A549 (cell line): Measurements from ENCODE around the gene ACOXL. TPM values are rescaled to one million over a fixed set of nuclear protein-coding genes. Genes with fewer than 3 reads are reported as not detected.
A peak's percentile ranks its signal among the peaks of the same experiment; 100 is the strongest.

Experiments used
- ATAC-seq, 2 experiments: fragments of 200-7000 bp in 1 of 2; fragments of >200 bp in 1 of 2; cut with Nextera tagmentation in 1 of 2; cut with Tn5 transposase in 1 of 2; 3 replicates each; pipeline versions ENCODE4 v1.8.0 to v1.9.1; 2018 to 2020; ENCODE audit warnings: mild to moderate bottlenecking in 1 of 2, moderate library complexity in 1 of 2
- CTCF ChIA-PET: fragments of 300-600 bp; sonication (Branson Sonifier 250); formaldehyde crosslinking; extraction: SDS; loops from one replicate; lab custom pipeline; 2021; ENCODE audit warnings: antibody characterized with exemption, inconsistent platforms; lab: Yijun Ruan, JAX
- POLR2A ChIA-PET: fragments of 350-600 bp; formaldehyde crosslinking; extraction: SDS; loops from one replicate; lab custom pipeline; 2021; ENCODE audit warnings: antibody characterized with exemption, inconsistent platforms; lab: Yijun Ruan, JAX
- DNase-seq, 2 experiments: peaks; one replicate each; pipeline versions ENCODE4 v3.0.0 to v3.0.0-alpha.2; 2011 to 2016; ENCODE audit warnings: low read depth in 1 of 2, low spot score in 1 of 2
- FAIRE-seq: peaks from 2 replicates; lab custom pipeline; 2011; peaks lifted over from hg19 to GRCh38; lab: Jason Lieb, UNC
- H3K27ac ChIP-seq, 2 experiments: fragments of >200 bp; sonication (Bioruptor Twin); formaldehyde crosslinking; 3 replicates each; pipeline ENCODE4 v1.5.1; 2016 to 2017
- H3K4me1 ChIP-seq: fragments of >200 bp; sonication (Bioruptor Twin); formaldehyde crosslinking; 3 replicates; pipeline ENCODE4 v1.6.1; 2016
- H3K4me2 ChIP-seq: fragments of >200 bp; sonication (Bioruptor Twin); formaldehyde crosslinking; 3 replicates; pipeline ENCODE4 v1.6.1; 2016
- H3K4me3 ChIP-seq: fragments of >200 bp; sonication (Bioruptor Twin); formaldehyde crosslinking; 3 replicates; pipeline ENCODE4 v1.5.1; 2016
- H3K9me3 ChIP-seq: fragments of >200 bp; sonication (Bioruptor Twin); formaldehyde crosslinking; 3 replicates; pipeline ENCODE4 v1.6.1; 2016
- CBX8 ChIP-seq: fragments of 200-600 bp; sonication (generic); IDR thresholded peaks from 2 replicates; pipeline ENCODE4 v1.6.1; 2016
- CEBPB ChIP-seq, 2 experiments: fragments of >200 bp in 1 of 2; sonication (Bioruptor Twin) in 1 of 2; formaldehyde crosslinking in 1 of 2; IDR thresholded peaks; 2 replicates each; pipeline ENCODE4 v1.6.1; 2012 to 2016
- CHD2 ChIP-seq: fragments of 150-350 bp; IDR thresholded peaks from 2 replicates; pipeline ENCODE4 v1.6.1; 2014; ENCODE audit warnings: low read length; ENCODE audit not compliant: partially characterized antibody
- ESRRA ChIP-seq: fragments of 150-350 bp; IDR thresholded peaks from 2 replicates; pipeline ENCODE4 v1.6.1; 2014; ENCODE audit warnings: mild to moderate bottlenecking, low read length, borderline replicate concordance
- FOSL2 ChIP-seq, 2 experiments: fragments of 450-650 bp in 1 of 2; fragments of >200 bp in 1 of 2; sonication (Bioruptor Twin) in 1 of 2; formaldehyde crosslinking; IDR thresholded peaks; 2 replicates each; pipeline versions ENCODE4 v1.5.0 to v1.6.1; 2016 to 2020; ENCODE audit warnings: mild to moderate bottlenecking in 1 of 2, moderate library complexity in 1 of 2
- GATA3 ChIP-seq: IDR thresholded peaks from 2 replicates; pipeline ENCODE4 v1.6.1; 2012; ENCODE audit warnings: borderline replicate concordance
- HEYL ChIP-seq: fragments of 250-450 bp; sonication (Bioruptor Pico); IDR thresholded peaks from 2 replicates; pipeline ENCODE4 v1.8.0; 2021; ENCODE audit warnings: mild to moderate bottlenecking, moderate library complexity
- HOXA7 ChIP-seq: fragments of 250-450 bp; sonication (Bioruptor Pico); IDR thresholded peaks from 2 replicates; pipeline ENCODE4 v1.5.0; 2020; ENCODE audit warnings: mild to moderate bottlenecking, moderate library complexity
- HOXB13 ChIP-seq: fragments of 250-450 bp; sonication (Bioruptor Pico); IDR thresholded peaks from 2 replicates; pipeline ENCODE4 v1.5.0; 2020; ENCODE audit warnings: low read depth, mild to moderate bottlenecking, moderate library complexity
- HOXB5 ChIP-seq: fragments of 250-450 bp; sonication (Bioruptor Pico); IDR thresholded peaks from 2 replicates; pipeline ENCODE4 v1.5.0; 2020; ENCODE audit warnings: mild to moderate bottlenecking, moderate library complexity
- JUN ChIP-seq, 2 experiments: fragments of >200 bp; sonication (Bioruptor Twin); formaldehyde crosslinking; IDR thresholded peaks; 2 replicates in 1 of 2; 3 replicates in 1 of 2; pipeline ENCODE4 v1.6.1; 2016 to 2017
- JUNB ChIP-seq: fragments of >200 bp; sonication (Bioruptor Twin); formaldehyde crosslinking; IDR thresholded peaks from 2 replicates; pipeline ENCODE4 v1.6.1; 2016
- KDM1A ChIP-seq: fragments of 200-600 bp; sonication (generic); IDR thresholded peaks from 2 replicates; pipeline ENCODE4 v1.6.1; 2016; ENCODE audit warnings: low read depth, mild to moderate bottlenecking
- KDM5A ChIP-seq: fragments of 200-600 bp; sonication (generic); IDR thresholded peaks from 2 replicates; pipeline ENCODE4 v1.6.1; 2016; ENCODE audit warnings: antibody characterized with exemption, mild to moderate bottlenecking
- MAFK ChIP-seq: fragments of 450-650 bp; IDR thresholded peaks from 2 replicates; pipeline ENCODE4 v1.6.1; 2014; ENCODE audit not compliant: partially characterized antibody
- MAZ ChIP-seq: fragments of 150-350 bp; IDR thresholded peaks from 2 replicates; pipeline ENCODE4 v1.6.1; 2014; ENCODE audit warnings: antibody characterized with exemption, low read depth, low read length, borderline replicate concordance
- NFE2L2 ChIP-seq: fragments of 150-350 bp; conservative IDR thresholded peaks from 2 replicates; pipeline ENCODE4 v1.6.1; 2014; ENCODE audit warnings: low read length
- NR3C1 ChIP-seq: fragments of >200 bp; sonication (Bioruptor Twin); formaldehyde crosslinking; IDR thresholded peaks from 3 replicates; pipeline ENCODE4 v1.6.1; 2017
- RARB ChIP-seq: fragments of 250-450 bp; sonication (Bioruptor Pico); IDR thresholded peaks from 2 replicates; pipeline ENCODE4 v1.8.0; 2021; ENCODE audit warnings: mild to moderate bottlenecking, moderate library complexity
- RCOR1 ChIP-seq: fragments of 150-350 bp; IDR thresholded peaks from 2 replicates; pipeline ENCODE4 v1.6.1; 2014; ENCODE audit warnings: antibody characterized with exemption, low read length, low read depth
- RNF2 ChIP-seq: fragments of 200-600 bp; sonication (generic); IDR thresholded peaks from 2 replicates; pipeline ENCODE4 v1.6.1; 2016; ENCODE audit warnings: low read depth, mild to moderate bottlenecking, antibody characterized with exemption, moderate library complexity, borderline replicate concordance
- SMC3 ChIP-seq: fragments of >200 bp; sonication (Bioruptor Twin); formaldehyde crosslinking; IDR thresholded peaks from 3 replicates; pipeline ENCODE4 v1.6.1; 2018; ENCODE audit warnings: inconsistent platforms
- TP53 ChIP-seq: fragments of 250-450 bp; sonication (Bioruptor Pico); IDR thresholded peaks from 2 replicates; pipeline ENCODE4 v1.5.0; 2021; ENCODE audit warnings: mild to moderate bottlenecking, moderate library complexity
- ZC3H11A ChIP-seq: fragments of 450-650 bp; IDR thresholded peaks from 2 replicates; pipeline ENCODE4 v1.6.1; 2014; ENCODE audit warnings: antibody characterized with exemption, mild to moderate bottlenecking
- ZFP36 ChIP-seq: fragments of 450-650 bp; IDR thresholded peaks from 2 replicates; pipeline ENCODE4 v1.6.1; 2014; ENCODE audit warnings: borderline replicate concordance; ENCODE audit not compliant: partially characterized antibody
- ZNF302 ChIP-seq: fragments of 250-450 bp; sonication (Bioruptor Pico); IDR thresholded peaks from 2 replicates; pipeline ENCODE4 v1.9.0; 2021; ENCODE audit warnings: inconsistent platforms, mild to moderate bottlenecking, moderate library complexity
- WGBS: methylation state at CpG from one replicate; pipeline ENCODE4 v1.1.6; 2017; ENCODE audit errors: missing lambda C conversion rate; 5-methylcytosine and 5-hydroxymethylcytosine counted together
- polyA plus RNA-seq, 4 experiments: library from polyadenylated mRNA; depleted of rRNA in 3 of 4; stranded (reverse); fragments of >200 nt; fragmentation: RNase III in 1 of 4; extraction: RNeasy Plus Mini Kit Qiagen cat#74134 plus additional on column Dnase treatment in 1 of 4; gene quantifications; 2 replicates in 3 of 4; 3 replicates in 1 of 4; pipeline ENCODE4 v1.2.3, GENCODE V29; 2011 to 2017
- TF ChIP-seq, protein P1 (sequence below): fragments of 450-650 bp; IDR thresholded peaks from 2 replicates; pipeline ENCODE4 v1.6.1; 2014; ENCODE audit warnings: antibody characterized with exemption
- TF ChIP-seq, protein P2 (sequence below): fragments of >200 bp; sonication (Bioruptor Twin); formaldehyde crosslinking; IDR thresholded peaks from 3 replicates; pipeline ENCODE4 v1.6.1; 2016
- TF ChIP-seq, protein P3 (sequence below): IDR thresholded peaks from 2 replicates; pipeline ENCODE4 v1.6.1; 2012; ENCODE audit warnings: low read depth, borderline replicate concordance
- TF ChIP-seq, protein P4 (sequence below): fragments of 200-600 bp; sonication (generic); IDR thresholded peaks from 2 replicates; pipeline ENCODE4 v1.6.1; 2016; ENCODE audit warnings: antibody characterized with exemption, mild to moderate bottlenecking, moderate library complexity
- TF ChIP-seq, protein P5 (sequence below): IDR thresholded peaks from 2 replicates; pipeline ENCODE4 v1.6.1; 2012

ACOXL gene
- polyA plus RNA-seq, 2 of the 4 experiments (the other 2 are of a cell fraction): not detected

DNA sequence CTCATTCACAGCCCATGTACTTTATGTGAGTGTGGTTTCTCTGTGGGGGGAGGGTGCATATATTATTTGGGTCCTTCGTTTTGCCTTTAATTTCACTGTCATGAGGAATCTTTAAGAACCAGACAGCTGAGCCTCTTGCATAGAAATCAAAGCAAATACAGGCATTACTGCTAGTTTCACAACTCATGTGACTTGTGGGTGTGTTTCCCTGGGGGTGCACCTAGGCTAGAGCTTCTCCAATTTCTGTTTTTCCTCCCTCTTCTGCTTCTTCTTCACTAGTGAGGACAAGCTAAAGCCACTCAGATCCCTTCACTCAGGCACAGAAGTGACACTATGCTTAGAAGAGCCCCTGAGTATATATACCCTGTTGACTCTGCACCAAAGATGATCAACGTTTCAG is 131.4 kb downstream of the ACOXL start:
- Histone ChIP-seq H3K9me3 (no peaks in the 10 kb centered on the region), H3K4me3 (no peak overlapping the region), H3K4me1 (no peaks in the 10 kb centered on the region), H3K4me2 (no peak overlapping the region), H3K27ac (no peak overlapping the region)
- FAIRE-seq (no peak), ATAC-seq (no peak), DNase-seq (no peak)
- POLR2A ChIA-PET: no interaction called here
- TF ChIP-seq RNF2: no peak
- CTCF ChIA-PET: interaction anchor here (1.2 kb wide), 1 partner anchor 11 kb away, joined by 5 read pairs; no protein-coding TSS in a partner anchor
- 34% methylated on average over 2 of the region's 2 CpGs for WGBS

DNA sequence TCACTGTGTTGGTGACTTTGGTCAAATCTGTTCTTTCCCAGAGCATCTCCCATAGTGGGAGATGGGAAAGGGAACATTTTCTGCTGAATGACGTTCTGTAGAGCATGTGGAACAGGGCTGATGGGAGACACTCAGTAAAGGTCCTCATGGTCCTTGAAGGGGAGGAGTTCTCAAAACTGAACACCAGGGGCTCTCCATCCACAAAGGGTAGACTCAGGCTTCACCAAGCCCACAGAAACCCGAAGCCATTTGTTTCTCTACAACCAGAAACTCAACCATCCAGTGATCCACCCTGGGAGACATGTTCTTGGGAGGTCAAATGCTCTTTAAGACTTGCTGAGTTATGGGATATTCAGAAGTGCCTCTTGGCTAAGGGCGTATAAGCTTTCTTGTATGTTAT is 131.8 kb downstream of the ACOXL start:
- FAIRE-seq (no peak), DNase-seq (no peak), ATAC-seq (peak in 1 of 2 experiments; percentile 43; a peak in 1 of 6 replicates)
- H3K4me2 ChIP-seq: no peak overlapping the region
- no peaks in the 10 kb centered on the region for H3K9me3 ChIP-seq
- TF ChIP-seq, protein P1, sequence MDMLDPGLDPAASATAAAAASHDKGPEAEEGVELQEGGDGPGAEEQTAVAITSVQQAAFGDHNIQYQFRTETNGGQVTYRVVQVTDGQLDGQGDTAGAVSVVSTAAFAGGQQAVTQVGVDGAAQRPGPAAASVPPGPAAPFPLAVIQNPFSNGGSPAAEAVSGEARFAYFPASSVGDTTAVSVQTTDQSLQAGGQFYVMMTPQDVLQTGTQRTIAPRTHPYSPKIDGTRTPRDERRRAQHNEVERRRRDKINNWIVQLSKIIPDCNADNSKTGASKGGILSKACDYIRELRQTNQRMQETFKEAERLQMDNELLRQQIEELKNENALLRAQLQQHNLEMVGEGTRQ: no peak
- TF ChIP-seq, protein P2, sequence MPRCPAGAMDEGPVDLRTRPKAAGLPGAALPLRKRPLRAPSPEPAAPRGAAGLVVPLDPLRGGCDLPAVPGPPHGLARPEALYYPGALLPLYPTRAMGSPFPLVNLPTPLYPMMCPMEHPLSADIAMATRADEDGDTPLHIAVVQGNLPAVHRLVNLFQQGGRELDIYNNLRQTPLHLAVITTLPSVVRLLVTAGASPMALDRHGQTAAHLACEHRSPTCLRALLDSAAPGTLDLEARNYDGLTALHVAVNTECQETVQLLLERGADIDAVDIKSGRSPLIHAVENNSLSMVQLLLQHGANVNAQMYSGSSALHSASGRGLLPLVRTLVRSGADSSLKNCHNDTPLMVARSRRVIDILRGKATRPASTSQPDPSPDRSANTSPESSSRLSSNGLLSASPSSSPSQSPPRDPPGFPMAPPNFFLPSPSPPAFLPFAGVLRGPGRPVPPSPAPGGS: no peak
- TF ChIP-seq FOSL2 (IDR thresholded peaks at IDR 0.05) (no peak), FOSL2 (CRISPR knock-in tag; IDR thresholded peaks at IDR 0.05) (no peak), ZC3H11A (no peak), CBX8 (no peak), CEBPB (IDR thresholded peaks at IDR 0.05) (no peak), NFE2L2 (no peak), HOXB5 (CRISPR knock-in tag) (no peak), TP53 (no peak), JUN (IDR thresholded peaks at IDR 0.05) (no peak), ESRRA (no peak), NR3C1 (no peak), MAFK (no peak), RCOR1 (no peak)
- TF ChIP-seq, protein P3, sequence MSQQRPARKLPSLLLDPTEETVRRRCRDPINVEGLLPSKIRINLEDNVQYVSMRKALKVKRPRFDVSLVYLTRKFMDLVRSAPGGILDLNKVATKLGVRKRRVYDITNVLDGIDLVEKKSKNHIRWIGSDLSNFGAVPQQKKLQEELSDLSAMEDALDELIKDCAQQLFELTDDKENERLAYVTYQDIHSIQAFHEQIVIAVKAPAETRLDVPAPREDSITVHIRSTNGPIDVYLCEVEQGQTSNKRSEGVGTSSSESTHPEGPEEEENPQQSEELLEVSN: no peak
- TF ChIP-seq, protein P4, sequence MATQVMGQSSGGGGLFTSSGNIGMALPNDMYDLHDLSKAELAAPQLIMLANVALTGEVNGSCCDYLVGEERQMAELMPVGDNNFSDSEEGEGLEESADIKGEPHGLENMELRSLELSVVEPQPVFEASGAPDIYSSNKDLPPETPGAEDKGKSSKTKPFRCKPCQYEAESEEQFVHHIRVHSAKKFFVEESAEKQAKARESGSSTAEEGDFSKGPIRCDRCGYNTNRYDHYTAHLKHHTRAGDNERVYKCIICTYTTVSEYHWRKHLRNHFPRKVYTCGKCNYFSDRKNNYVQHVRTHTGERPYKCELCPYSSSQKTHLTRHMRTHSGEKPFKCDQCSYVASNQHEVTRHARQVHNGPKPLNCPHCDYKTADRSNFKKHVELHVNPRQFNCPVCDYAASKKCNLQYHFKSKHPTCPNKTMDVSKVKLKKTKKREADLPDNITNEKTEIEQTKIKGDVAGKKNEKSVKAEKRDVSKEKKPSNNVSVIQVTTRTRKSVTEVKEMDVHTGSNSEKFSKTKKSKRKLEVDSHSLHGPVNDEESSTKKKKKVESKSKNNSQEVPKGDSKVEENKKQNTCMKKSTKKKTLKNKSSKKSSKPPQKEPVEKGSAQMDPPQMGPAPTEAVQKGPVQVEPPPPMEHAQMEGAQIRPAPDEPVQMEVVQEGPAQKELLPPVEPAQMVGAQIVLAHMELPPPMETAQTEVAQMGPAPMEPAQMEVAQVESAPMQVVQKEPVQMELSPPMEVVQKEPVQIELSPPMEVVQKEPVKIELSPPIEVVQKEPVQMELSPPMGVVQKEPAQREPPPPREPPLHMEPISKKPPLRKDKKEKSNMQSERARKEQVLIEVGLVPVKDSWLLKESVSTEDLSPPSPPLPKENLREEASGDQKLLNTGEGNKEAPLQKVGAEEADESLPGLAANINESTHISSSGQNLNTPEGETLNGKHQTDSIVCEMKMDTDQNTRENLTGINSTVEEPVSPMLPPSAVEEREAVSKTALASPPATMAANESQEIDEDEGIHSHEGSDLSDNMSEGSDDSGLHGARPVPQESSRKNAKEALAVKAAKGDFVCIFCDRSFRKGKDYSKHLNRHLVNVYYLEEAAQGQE: no peak
- H3K4me1 ChIP-seq: no peaks in the 10 kb centered on the region
- ChIA-PET POLR2A (no interaction called here), CTCF (interaction anchor here (1.2 kb wide), 1 partner anchor 11 kb away, joined by 5 read pairs; no protein-coding TSS in a partner anchor)
- 34% methylated on average over 3 of the region's 3 CpGs for WGBS
- no peak overlapping the region for H3K27ac ChIP-seq
- H3K4me3 ChIP-seq: no peak overlapping the region

DNA sequence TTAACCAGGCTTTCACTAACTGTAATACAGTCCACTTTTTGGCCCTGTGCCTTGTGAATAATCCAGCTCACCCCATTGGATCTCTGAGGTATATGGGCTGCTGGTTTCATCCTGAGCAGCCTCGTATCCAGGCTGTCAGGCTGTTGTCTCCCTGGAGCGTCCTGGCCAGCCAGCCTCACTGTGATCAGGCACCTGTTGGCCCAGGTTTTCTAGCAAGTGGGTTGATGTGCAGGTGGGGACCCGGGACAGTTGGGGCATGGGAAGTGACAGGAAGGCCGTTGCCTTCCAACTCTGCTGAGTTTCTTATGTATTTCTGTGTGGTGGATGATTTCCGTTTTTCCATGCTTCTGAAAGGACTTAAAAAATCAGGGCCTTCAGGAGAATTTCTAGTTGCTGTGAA is 132.4 kb downstream of the ACOXL start:
- POLR2A ChIA-PET: no interaction called here
- Histone ChIP-seq H3K27ac (no peak overlapping the region), H3K4me2 (no peak overlapping the region)
- CTCF ChIA-PET: interaction anchor here (1.2 kb wide), 1 partner anchor 12 kb away, joined by 5 read pairs; no protein-coding TSS in a partner anchor
- no peak for DNase-seq
- no peak for TF ChIP-seq KDM5A
- TF ChIP-seq HOXA7 (CRISPR knock-in tag): no peak
- no peak for TF ChIP-seq MAZ
- no peak for TF ChIP-seq ZC3H11A
- no peak for TF ChIP-seq SMC3
- TF ChIP-seq JUNB: no peak
- TF ChIP-seq KDM1A: no peak
- TF ChIP-seq ESRRA: no peak
- TF ChIP-seq ZNF302 (CRISPR knock-in tag): no peak
- TF ChIP-seq CHD2: no peak
- no peak for TF ChIP-seq GATA3
- TF ChIP-seq ZFP36: no peak
- TF ChIP-seq RARB (CRISPR knock-in tag): no peak
- no peak for TF ChIP-seq MAFK
- no peak for TF ChIP-seq HOXB13 (CRISPR knock-in tag)
- no peak for TF ChIP-seq HEYL (CRISPR knock-in tag)
- TF ChIP-seq, protein P5, sequence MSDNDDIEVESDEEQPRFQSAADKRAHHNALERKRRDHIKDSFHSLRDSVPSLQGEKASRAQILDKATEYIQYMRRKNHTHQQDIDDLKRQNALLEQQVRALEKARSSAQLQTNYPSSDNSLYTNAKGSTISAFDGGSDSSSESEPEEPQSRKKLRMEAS: no peak
- TF ChIP-seq TP53: no peak
- TF ChIP-seq, all 56 proteins: peak for 0
- Histone ChIP-seq H3K9me3 (no peaks in the 10 kb centered on the region), H3K4me1 (no peaks in the 10 kb centered on the region), H3K4me3 (no peak overlapping the region)
- no peak for FAIRE-seq
- ATAC-seq: no peak
- 24% methylated on average over 5 of the region's 5 CpGs for WGBS
